GM13976 (cell line): ENCODE measurements around the gene KISS1R.

Experiments used
- DNase-seq: peaks from one replicate; pipeline ENCODE4 v3.0.0; 2012; ENCODE audit warnings: low spot score
- CTCF ChIP-seq: IDR thresholded peaks from 2 replicates; pipeline ENCODE4 v1.5.1; 2012; ENCODE audit warnings: borderline replicate concordance, mild to moderate bottlenecking; ENCODE audit not compliant: insufficient read depth; ENCODE audit errors: extremely low read depth, missing control alignments, control extremely low read depth
- in situ Hi-C: fragments of 300-500 bp; cut with MboI; formaldehyde crosslinking; loops from one replicate; pipeline ENCODE4 v1.12.0; 2022; ENCODE audit warnings: low sequenced_read_pairs, mixed read lengths, inconsistent platforms; ENCODE audit not compliant: unreplicated experiment

The KISS1R gene

GRCh38 chr19:952049-952679 is 35.0 kb downstream of the KISS1R start:
- no peak for TF ChIP-seq CTCF
- in situ Hi-C loops, result no loop called here
- no peak for DNase-seq

GRCh38 chr19:952680-953444 is 35.7 kb downstream of the KISS1R start:
- no peak for DNase-seq

GRCh38 chr19:953445-954271 is 36.5 kb downstream of the KISS1R start:
- no peak for TF ChIP-seq CTCF
- in situ Hi-C loops, result no loop called here
- DNase-seq, result no peak

More at GRCh38 chr19:952680-953444, 35.7 kb downstream of the KISS1R start:
- in situ Hi-C loops, result no loop called here
- no peak for TF ChIP-seq CTCF

GRCh38 chr19:954272-954671 is 37.1 kb downstream of the KISS1R start:
- in situ Hi-C loops, result no loop called here
- DNase-seq, result no peak

GRCh38 chr19:954672-955494 is 37.8 kb downstream of the KISS1R start:
- peak; percentile 90 for DNase-seq
- in situ Hi-C loops, result no loop called here
- TF ChIP-seq CTCF, result no peak

More at GRCh38 chr19:954272-954671, 37.1 kb downstream of the KISS1R start:
- no peak for TF ChIP-seq CTCF
